H9 (cell line): ENCODE results near the gene FARS2. TPM values are rescaled to one million over a fixed set of nuclear protein-coding genes. Genes with fewer than 3 reads are reported as not detected.

Experiments
- DNase-seq: peaks from one replicate; pipeline ENCODE4 v3.0.0-alpha.2; 2017
- H2AFZ ChIP-seq: one replicate; pipeline ENCODE4 v1.6.1; 2013; ENCODE audit warnings: mild to moderate bottlenecking, low read length, control low read depth, moderate library complexity
- H2AK5ac ChIP-seq: 2 replicates; pipeline ENCODE4 v1.6.1; 2013; ENCODE audit warnings: low read length, control low read depth, mixed read lengths; ENCODE audit not compliant: insufficient read length
- H2BK120ac ChIP-seq: one replicate; pipeline ENCODE4 v1.6.1; 2013; ENCODE audit warnings: low read depth, mild to moderate bottlenecking, low read length, control low read depth, inconsistent platforms; ENCODE audit not compliant: poor library complexity, severe bottlenecking
- H2BK12ac ChIP-seq: 2 replicates; pipeline ENCODE4 v1.6.1; 2013; ENCODE audit warnings: low read length, control low read depth, mixed read lengths, low read depth; ENCODE audit not compliant: insufficient read length
- H2BK15ac ChIP-seq: 2 replicates; pipeline ENCODE4 v1.6.1; 2013; ENCODE audit warnings: low read depth, low read length, control low read depth
- H2BK20ac ChIP-seq: one replicate; pipeline ENCODE4 v1.6.1; 2013; ENCODE audit warnings: low read depth, mild to moderate bottlenecking, low read length, control low read depth, inconsistent platforms; ENCODE audit not compliant: poor library complexity, severe bottlenecking
- H2BK5ac ChIP-seq: 2 replicates; pipeline ENCODE4 v1.6.1; 2013; ENCODE audit warnings: low read length, control low read depth, mixed read lengths; ENCODE audit not compliant: insufficient read length
- H3K14ac ChIP-seq: 2 replicates; pipeline ENCODE4 v1.6.1; 2013; ENCODE audit warnings: low read length, control low read depth; ENCODE audit not compliant: insufficient read depth
- H3K18ac ChIP-seq: 2 replicates; pipeline ENCODE4 v1.6.1; 2013; ENCODE audit warnings: low read depth, mild to moderate bottlenecking, mixed read lengths, low read length, control low read depth; ENCODE audit not compliant: insufficient read length
- H3K23ac ChIP-seq: 2 replicates; pipeline ENCODE4 v1.6.1; 2013; ENCODE audit warnings: low read length, control low read depth, mixed read lengths, low read depth; ENCODE audit not compliant: insufficient read length
- H3K23me2 ChIP-seq: 2 replicates; pipeline ENCODE4 v1.6.1; 2013; ENCODE audit warnings: low read depth, mild to moderate bottlenecking, mixed read lengths, low read length, control low read depth; ENCODE audit not compliant: insufficient read length, poor library complexity, severe bottlenecking
- H3K27ac ChIP-seq: 2 replicates; pipeline ENCODE4 v1.5.1; 2013; ENCODE audit warnings: low read length, control low read depth, mixed read lengths, low read depth; ENCODE audit not compliant: insufficient read length
- H3K27me3 ChIP-seq: 2 replicates; pipeline ENCODE4 v1.6.1; 2013; ENCODE audit warnings: low read length, control low read depth, inconsistent platforms; ENCODE audit not compliant: insufficient read depth
- H3K4ac ChIP-seq: 2 replicates; pipeline ENCODE4 v1.6.1; 2013; ENCODE audit warnings: low read depth, mild to moderate bottlenecking, control low read depth, inconsistent platforms, low read length, moderate library complexity
- H3K4me1 ChIP-seq: 2 replicates; pipeline ENCODE4 v1.6.1; 2013; ENCODE audit warnings: low read length, control low read depth, inconsistent platforms; ENCODE audit not compliant: insufficient read depth
- H3K4me2 ChIP-seq: 2 replicates; pipeline ENCODE4 v1.6.1; 2013; ENCODE audit warnings: low read length, control low read depth, mixed read lengths; ENCODE audit not compliant: insufficient read length, insufficient read depth
- H3K56ac ChIP-seq: 2 replicates; pipeline ENCODE4 v1.6.1; 2013; ENCODE audit warnings: low read depth, mild to moderate bottlenecking, mixed read lengths, low read length, control low read depth; ENCODE audit not compliant: insufficient read length
- H3K79me1 ChIP-seq: 2 replicates; pipeline ENCODE4 v1.6.1; 2013; ENCODE audit warnings: low read depth, mild to moderate bottlenecking, moderate library complexity, low read length, control low read depth, inconsistent platforms; ENCODE audit not compliant: insufficient read depth, poor library complexity, severe bottlenecking
- H3K79me2 ChIP-seq: 2 replicates; pipeline ENCODE4 v1.6.1; 2013; ENCODE audit warnings: low read length, control low read depth, inconsistent platforms; ENCODE audit not compliant: insufficient read depth
- H3K9ac ChIP-seq: 2 replicates; pipeline ENCODE4 v1.6.1; 2013; ENCODE audit warnings: low read length, control low read depth, mixed read lengths; ENCODE audit not compliant: insufficient read length; ENCODE audit errors: extremely low read depth
- H3K9me3 ChIP-seq: one replicate; pipeline ENCODE4 v1.6.1; 2013; ENCODE audit warnings: low read depth, low read length, inconsistent platforms; ENCODE audit not compliant: control insufficient read depth
- H3T11ph ChIP-seq: one replicate; pipeline ENCODE4 v1.6.1; 2013; ENCODE audit warnings: mild to moderate bottlenecking, low read length, control low read depth, inconsistent platforms
- H4K20me1 ChIP-seq: one replicate; pipeline ENCODE4 v1.6.1; 2013; ENCODE audit not compliant: control insufficient read depth, insufficient read length, insufficient read depth
- H4K5ac ChIP-seq: 2 replicates; pipeline ENCODE4 v1.6.1; 2013; ENCODE audit warnings: low read depth, mild to moderate bottlenecking, mixed read lengths, low read length, control low read depth; ENCODE audit not compliant: insufficient read length
- H4K8ac ChIP-seq: replicated peaks from 2 replicates; pipeline ENCODE4 v1.6.1; 2013; ENCODE audit warnings: low read length, control low read depth, mixed read lengths, low read depth; ENCODE audit not compliant: insufficient read length
- H4K91ac ChIP-seq: 2 replicates; pipeline ENCODE4 v1.6.1; 2013; ENCODE audit warnings: low read depth, mild to moderate bottlenecking, moderate library complexity, mixed read lengths, low read length, control low read depth; ENCODE audit not compliant: insufficient read length
- H3K27ac Mint-ChIP-seq, 3 experiments: 2 replicates in 2 of 3; 3 replicates in 1 of 3; pipeline ENCODE4 v1.8.0; 2020 to 2021; ENCODE audit warnings: mixed read lengths in 3 of 3, mild to moderate bottlenecking in 1 of 3, moderate library complexity in 1 of 3
- H3K27me3 Mint-ChIP-seq: 2 replicates; pipeline ENCODE4 v1.8.0; 2021; ENCODE audit warnings: low read depth, mild to moderate bottlenecking, moderate library complexity, mixed read lengths
- H3K36me3 Mint-ChIP-seq, 3 experiments: 2 replicates in 2 of 3; 3 replicates in 1 of 3; pipeline ENCODE4 v1.8.0; 2020 to 2021; ENCODE audit warnings: low read depth in 3 of 3, mixed read lengths in 3 of 3; ENCODE audit not compliant: insufficient read depth in 1 of 3
- H3K4me1 Mint-ChIP-seq, 2 experiments: 2 replicates each; pipeline ENCODE4 v1.8.0; 2020; ENCODE audit warnings: mixed read lengths in 2 of 2
- H3K4me3 Mint-ChIP-seq, 2 experiments: 2 replicates in 1 of 2; 3 replicates in 1 of 2; pipeline ENCODE4 v1.8.0; 2020 to 2021; ENCODE audit warnings: mild to moderate bottlenecking in 2 of 2, mixed read lengths in 2 of 2, moderate library complexity in 1 of 2
- H3K9me3 Mint-ChIP-seq, 2 experiments: 2 replicates in 1 of 2; 3 replicates in 1 of 2; pipeline ENCODE4 v1.8.0; 2020; ENCODE audit warnings: mild to moderate bottlenecking in 2 of 2, mixed read lengths in 2 of 2, moderate library complexity in 1 of 2
- CTCF ChIP-seq: fragments of 200-600 bp; sonication (generic); conservative IDR thresholded peaks from 3 replicates; pipeline ENCODE4 v1.8.0; 2021; ENCODE audit warnings: antibody characterized with exemption, mild to moderate bottlenecking
- WGBS: extraction: QIAGEN DNeasy Blood & Tissue Kit; methylation state at CpG from one replicate; pipeline ENCODE4 v1.1.7; 2013; ENCODE audit warnings: missing lambda C conversion rate, low lambda C conversion rate, mixed read lengths; ENCODE audit not compliant: insufficient read length; ENCODE audit errors: extremely low coverage; 5-methylcytosine and 5-hydroxymethylcytosine counted together
- total RNA-seq: library from RNA; stranded (reverse); gene quantifications from 2 replicates; pipeline ENCODE4 v1.2.1, GENCODE V29; 2021

FARS2 gene
- total RNA-seq, 1 experiment from 2014 or later = 8.5 TPM

- no peak overlapping the region for H2BK120ac ChIP-seq
- no peak overlapping the region for H2BK15ac ChIP-seq
- H3K27me3 ChIP-seq = no peaks in the 10 kb centered on the region
- Mint-ChIP-seq H3K9me3 (no peaks in the 10 kb centered on the region), H3K27me3 (no peaks in the 10 kb centered on the region), H3K4me1 (peaks cover 8 to 15% of the 10 kb centered on the region in 2 experiments), H3K4me3 (no peak overlapping the region), H3K36me3 (peaks cover 5 to 19% (median 6%) of the 10 kb centered on the region in 3 experiments), H3K27ac (0 out of 7 replicates have a peak overlapping the region, but pooled peaks of 1 of the 3 experiments have one; percentile 57)
- H3K79me1 ChIP-seq = no peaks in the 10 kb centered on the region
- H2BK5ac ChIP-seq = no peak overlapping the region
- no peak overlapping the region for H2AK5ac ChIP-seq
- no peaks in the 10 kb centered on the region for H4K20me1 ChIP-seq
- H3K79me2 ChIP-seq = no peaks in the 10 kb centered on the region
- no peaks in the 10 kb centered on the region for H3K9me3 ChIP-seq
- H3K4me2 ChIP-seq = no peak overlapping the region
- no peak overlapping the region for H3K56ac ChIP-seq
- no peaks in the 10 kb centered on the region for H3K23me2 ChIP-seq
- H3K23ac ChIP-seq = no peak overlapping the region
- no peak overlapping the region for H3K27ac ChIP-seq
- no peak overlapping the region for H4K8ac ChIP-seq
- no CpG with 5 or more reads among the region's 8 CpGs for WGBS
- H3K18ac ChIP-seq = no peak overlapping the region
- no peak overlapping the region for H3K14ac ChIP-seq
- no peak overlapping the region for H2BK20ac ChIP-seq
- no peak overlapping the region for H4K91ac ChIP-seq
- no peak overlapping the region for H3T11ph ChIP-seq
- H2BK12ac ChIP-seq = no peak overlapping the region
- no peak for DNase-seq
- H2AFZ ChIP-seq = no peak overlapping the region
- H3K4me1 ChIP-seq = no peaks in the 10 kb centered on the region
- H3K9ac ChIP-seq = no peak overlapping the region
- H4K5ac ChIP-seq = no peak overlapping the region
- no peak overlapping the region for H3K4ac ChIP-seq
- 0 out of 3 replicates have a peak, but pooled peaks have one; percentile 8 for TF ChIP-seq CTCF
Measured at GRCh38 chr6:5213836-5214235, 47.5 kb upstream of the FARS2 start.
